Parathyroid adenoma (tissue), 2 donors: ENCODE data around the gene MXI1.
"Not testable (repeated sequence)": the region's sequence is repeated elsewhere in the genome, so short reads cannot be mapped to it uniquely, and the experiment has no call there.

Experiments
- H2AFZ ChIP-seq: fragments of 300-600 bp; sonication (generic); one replicate; pipeline ENCODE4 v1.7.0; 2017; ENCODE audit warnings: antibody characterized with exemption, mild to moderate bottlenecking
- H3K27ac ChIP-seq: fragments of 300-600 bp; sonication (generic); one replicate; pipeline ENCODE4 v1.7.0; 2017
- H3K27me3 ChIP-seq: fragments of 300-600 bp; sonication (generic); one replicate; pipeline ENCODE4 v1.7.0; 2017; ENCODE audit warnings: low read length; ENCODE audit not compliant: control insufficient read depth, insufficient read depth
- H3K36me3 ChIP-seq: fragments of 300-600 bp; sonication (generic); one replicate; pipeline ENCODE4 v1.7.0; 2017; ENCODE audit warnings: low read length; ENCODE audit not compliant: control insufficient read depth, insufficient read depth
- H3K4me1 ChIP-seq: fragments of 300-600 bp; sonication (generic); one replicate; pipeline ENCODE4 v1.7.0; 2017; ENCODE audit warnings: control low read depth
- H3K4me2 ChIP-seq: fragments of 300-600 bp; sonication (generic); one replicate; pipeline ENCODE4 v1.7.0; 2017; ENCODE audit warnings: low read length
- H3K4me3 ChIP-seq: fragments of 300-600 bp; sonication (generic); one replicate; pipeline ENCODE4 v1.7.0; 2017; ENCODE audit warnings: low read depth, low read length
- H3K79me2 ChIP-seq: fragments of 300-600 bp; sonication (generic); one replicate; pipeline ENCODE4 v1.7.0; 2017; ENCODE audit warnings: control low read depth
- H3K9ac ChIP-seq: fragments of 300-600 bp; sonication (generic); one replicate; pipeline ENCODE4 v1.7.0; 2017; ENCODE audit warnings: mild to moderate bottlenecking
- H3K9me3 ChIP-seq: fragments of 300-600 bp; sonication (generic); one replicate; pipeline ENCODE4 v1.7.0; 2017; ENCODE audit warnings: low read length; ENCODE audit not compliant: control insufficient read depth
- CTCF ChIP-seq: fragments of 300-600 bp; sonication (generic); IDR thresholded peaks from one replicate; pipeline ENCODE4 v1.7.0; 2017; ENCODE audit warnings: antibody characterized with exemption, mild to moderate bottlenecking
- donor health status: primary hyperparathyroidism.

MXI1 gene

DNA sequence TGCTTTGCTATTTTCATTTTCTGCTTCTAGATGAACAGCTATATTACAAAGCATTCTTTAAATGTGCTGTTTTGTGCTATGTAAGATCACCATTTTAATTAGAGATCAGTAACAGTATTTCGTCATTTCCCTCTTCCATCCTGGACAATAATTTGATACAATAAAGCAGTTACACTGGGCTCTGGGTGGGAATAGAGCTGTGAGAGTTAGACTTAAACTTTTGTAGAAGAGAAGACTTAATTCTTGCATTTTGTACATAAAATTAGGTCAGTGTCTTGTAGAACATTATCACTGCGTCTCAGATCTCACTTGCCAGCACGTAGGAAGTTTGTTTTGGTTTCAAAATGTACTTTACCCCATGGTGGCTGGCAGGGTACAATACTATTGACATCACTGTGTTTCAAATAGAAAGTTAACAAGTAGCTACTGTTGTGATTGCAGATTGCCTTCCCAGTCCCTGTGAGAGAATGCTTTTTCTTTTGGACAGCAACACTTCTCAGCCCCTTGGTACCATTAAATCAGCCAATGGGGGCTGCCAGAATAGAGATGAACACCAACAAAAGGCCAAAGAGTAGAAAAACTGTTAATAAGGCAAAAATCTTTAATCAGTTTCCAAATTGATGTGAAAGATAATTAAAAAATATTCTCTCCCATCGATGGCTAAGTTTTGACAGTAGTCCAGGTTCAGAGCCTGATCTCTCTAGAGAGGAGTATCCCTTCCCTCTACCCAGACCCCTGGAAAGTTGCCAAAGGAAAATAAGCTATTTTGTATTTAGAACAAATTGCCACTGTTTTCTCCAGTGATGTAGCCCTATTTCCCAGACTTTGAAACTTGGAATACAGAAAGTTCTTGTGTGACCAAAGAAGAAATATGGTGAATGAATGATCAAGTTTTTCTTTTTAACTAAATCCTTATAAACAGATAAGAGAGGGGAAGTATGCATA lies 62.2 kb downstream of the MXI1 start:
- Histone ChIP-seq H3K4me3 (peak overlapping the region; percentile 24), H3K79me2 (peaks cover 9% of the 10 kb centered on the region), H3K9ac (no peak overlapping the region), H3K4me1 (peaks cover 14% of the 10 kb centered on the region), H3K27me3 (no peaks in the 10 kb centered on the region), H3K4me2 (peak overlapping the region; percentile 52), H3K9me3 (no peaks in the 10 kb centered on the region), H3K27ac (peak overlapping the region; percentile 40), H3K36me3 (no peaks in the 10 kb centered on the region), H2AFZ (no peak overlapping the region)
- TF ChIP-seq CTCF = no peak

DNA sequence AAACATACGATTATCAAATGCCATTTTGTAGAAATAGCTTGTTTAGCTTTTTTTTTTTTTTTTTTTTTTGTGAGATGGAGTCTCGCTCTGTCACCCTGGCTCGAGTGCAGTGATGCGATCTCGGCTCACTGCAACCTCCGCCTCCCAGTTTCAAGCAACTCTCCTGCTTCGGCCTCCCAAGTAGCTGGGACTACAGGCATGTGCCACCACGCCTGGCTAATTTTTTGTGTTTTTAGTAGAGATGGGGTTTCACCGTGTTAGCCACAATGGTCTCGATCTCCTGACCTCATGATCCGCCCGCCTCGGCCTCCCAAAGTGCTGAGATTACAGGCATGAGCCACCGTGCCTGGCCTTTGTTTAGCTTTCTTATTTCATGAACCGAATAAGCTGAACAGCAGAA lies 65.6 kb downstream of the MXI1 start:
- not testable (repeated sequence) for H3K27me3 ChIP-seq, H3K9ac ChIP-seq, H3K36me3 ChIP-seq, H3K4me2 ChIP-seq, H2AFZ ChIP-seq, H3K27ac ChIP-seq, H3K9me3 ChIP-seq, H3K79me2 ChIP-seq, H3K4me3 ChIP-seq
- H3K4me1 ChIP-seq = peaks cover 14% of the 10 kb centered on the region

GRCh38 chr10:110273474-110273873 lies 66.1 kb downstream of the MXI1 start:
- Histone ChIP-seq H3K27ac (no peak overlapping the region), H3K79me2 (peaks cover 9% of the 10 kb centered on the region), H2AFZ (no peak overlapping the region), H3K4me3 (no peak overlapping the region), H3K4me2 (no peak overlapping the region), H3K9me3 (no peaks in the 10 kb centered on the region), H3K4me1 (peaks cover 11% of the 10 kb centered on the region), H3K9ac (no peak overlapping the region), H3K36me3 (no peaks in the 10 kb centered on the region), H3K27me3 (no peaks in the 10 kb centered on the region)
- no peak for TF ChIP-seq CTCF

- H3K36me3 ChIP-seq = no peaks in the 10 kb centered on the region
- peaks cover 12% of the 10 kb centered on the region for H3K4me1 ChIP-seq
- H3K4me2 ChIP-seq = no peak overlapping the region
- no peak overlapping the region for H3K4me3 ChIP-seq
- H3K79me2 ChIP-seq = peaks cover 9% of the 10 kb centered on the region
- no peak overlapping the region for H3K9ac ChIP-seq
- no peak overlapping the region for H3K27ac ChIP-seq
- no peaks in the 10 kb centered on the region for H3K27me3 ChIP-seq
- H3K9me3 ChIP-seq = no peaks in the 10 kb centered on the region
- no peak overlapping the region for H2AFZ ChIP-seq
- TF ChIP-seq CTCF = no peak
Observed at GRCh38 chr10:110274072-110274627, 66.7 kb downstream of the MXI1 start.

GRCh38 chr10:110274647-110275046 lies 67.2 kb downstream of the MXI1 start:
- Histone ChIP-seq H3K36me3 (no peaks in the 10 kb centered on the region), H3K9me3 (no peaks in the 10 kb centered on the region), H3K9ac (no peak overlapping the region), H3K27me3 (no peaks in the 10 kb centered on the region), H3K4me2 (no peak overlapping the region), H3K79me2 (peaks cover 9% of the 10 kb centered on the region), H3K4me1 (peaks cover 14% of the 10 kb centered on the region), H2AFZ (no peak overlapping the region), H3K4me3 (no peak overlapping the region), H3K27ac (no peak overlapping the region)
- no peak for TF ChIP-seq CTCF
